Measurements from ENCODE around the gene RFWD3. TPM values are rescaled to one million over a fixed set of nuclear protein-coding genes. Genes with fewer than 3 reads are reported as not detected.

RFWD3 gene
- total RNA-seq, 1 experiment from 2014 or later = 118 TPM

DNA sequence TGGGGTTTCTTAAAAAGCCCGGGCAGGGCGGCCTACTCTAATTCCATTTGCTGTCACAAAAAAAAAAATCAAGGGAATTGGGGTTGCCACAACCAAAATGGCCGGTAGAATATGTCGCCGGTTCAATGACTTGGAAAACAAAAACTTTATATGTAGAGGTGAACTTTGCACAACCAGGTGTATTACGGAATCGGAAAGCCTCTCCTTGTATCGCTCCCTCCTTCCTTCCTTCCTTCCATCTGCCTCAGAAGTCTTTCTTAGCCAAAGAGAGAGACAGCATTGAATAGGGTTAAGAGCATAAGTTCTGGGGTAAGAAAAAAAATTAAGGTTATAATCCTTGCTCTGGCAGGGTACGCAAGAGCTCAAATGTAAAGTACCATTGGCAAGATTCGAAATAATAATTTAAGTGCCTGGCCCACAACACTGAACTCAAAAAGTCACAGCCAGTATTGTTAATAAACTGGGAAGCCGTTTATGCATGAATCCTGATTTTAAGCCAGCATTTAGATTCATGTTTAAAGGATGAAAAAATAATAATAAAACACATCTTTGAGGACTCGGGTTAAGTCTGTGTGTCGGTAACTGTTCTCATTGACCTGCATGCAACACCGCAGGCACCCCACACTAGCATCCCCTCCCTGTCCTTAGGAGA is 59.2 kb downstream of the RFWD3 start:
- Mint-ChIP-seq H3K9me3 (ENCODE audit: unreplicated experiment) (no peaks in the 10 kb centered on the region), H3K27ac (ENCODE audit: unreplicated experiment) (peak overlapping the region; percentile 99), H3K36me3 (ENCODE audit: insufficient read depth, unreplicated experiment) (peaks cover 34% of the 10 kb centered on the region), H3K27me3 (ENCODE audit: insufficient read depth, unreplicated experiment) (no peaks in the 10 kb centered on the region), H3K4me1 (ENCODE audit: low read depth, unreplicated experiment) (peaks cover 20% of the 10 kb centered on the region), H3K4me3 (ENCODE audit: unreplicated experiment) (peak overlapping the region; percentile 100)
- intact Hi-C loops (cut with micrococcal nuclease; ENCODE audit: unreplicated experiment) = loop anchor here (2.0 to 5.0 kb wide), 4 partner anchors 39 to 310 kb away; partner anchors contain the start of gene PSMD7
- TSS peak; percentile 95 for BruUV-seq (replicated peaks)
- ChIA-PET POLR2A (interaction anchor here (0.5 to 1.0 kb wide), 9 partner anchors 9 to 130 kb away, joined by 3 to 17 read pairs (median 3); partner anchors contain the start of gene RFWD3), CTCF (interaction anchor here (0.8 kb wide), 1 partner anchor 256 kb away, joined by 3 read pairs; no protein-coding TSS in a partner anchor)
- no peaks in the 10 kb centered on the region for H3K27me3 ChIP-seq (replicated peaks; ENCODE audit: control insufficient read depth, insufficient read depth, low read length)
- H3K4me1 ChIP-seq = peaks cover 20% of the 10 kb centered on the region
- DNase-seq = no peak
- H3K36me3 ChIP-seq (ENCODE audit: control insufficient read depth, insufficient read depth, low read length) = no peaks in the 10 kb centered on the region
- H3K4me3 ChIP-seq (ENCODE audit: low read depth, low read length) = peak overlapping the region; percentile 92
- no peaks in the 10 kb centered on the region for H3K9me3 ChIP-seq
- TF ChIP-seq CTCF (IDR thresholded peaks at IDR 0.05; ENCODE audit: insufficient read depth in 1 of 2, low read depth in 1 of 2, low read length in 1 of 2, severe bottlenecking in 1 of 2, unreplicated experiment in 1 of 2) = no peak

- Histone ChIP-seq H3K4me3 (ENCODE audit: low read depth, low read length) (peak within 1 kb of the TSS; percentile 92), H3K27me3 (replicated peaks; ENCODE audit: control insufficient read depth, insufficient read depth, low read length) (no peaks in the 10 kb centered on the region), H3K9me3 (no peaks in the 10 kb centered on the region), H3K4me1 (peaks cover 22% of the 10 kb centered on the region), H3K36me3 (ENCODE audit: control insufficient read depth, insufficient read depth, low read length) (no peaks in the 10 kb centered on the region)
- BruUV-seq (replicated peaks) = no TSS peak
- intact Hi-C loops (cut with micrococcal nuclease; ENCODE audit: unreplicated experiment) = loop anchor here (2.0 to 5.0 kb wide), 4 partner anchors 38 to 309 kb away; partner anchors contain the start of gene PSMD7
- ChIA-PET CTCF (interaction anchor here (0.8 kb wide), 1 partner anchor 256 kb away, joined by 3 read pairs; no protein-coding TSS in a partner anchor), POLR2A (interaction anchor here (0.5 to 1.0 kb wide), 10 partner anchors 10 to 145 kb away, joined by 3 to 17 read pairs (median 3); partner anchors contain the start of gene RFWD3)
- Mint-ChIP-seq H3K36me3 (ENCODE audit: insufficient read depth, unreplicated experiment) (peaks cover 28% of the 10 kb centered on the region), H3K27me3 (ENCODE audit: insufficient read depth, unreplicated experiment) (no peaks in the 10 kb centered on the region), H3K4me3 (ENCODE audit: unreplicated experiment) (peak within 1 kb of the TSS; percentile 100), H3K9me3 (ENCODE audit: unreplicated experiment) (no peaks in the 10 kb centered on the region), H3K27ac (ENCODE audit: unreplicated experiment) (peak within 1 kb of the TSS; percentile 99), H3K4me1 (ENCODE audit: low read depth, unreplicated experiment) (peaks cover 14% of the 10 kb centered on the region)
- peak; percentile 91 to 95 for DNase-seq
- no peak for TF ChIP-seq CTCF (IDR thresholded peaks at IDR 0.05; ENCODE audit: insufficient read depth in 1 of 2, low read depth in 1 of 2, low read length in 1 of 2, severe bottlenecking in 1 of 2, unreplicated experiment in 1 of 2)
These were observed 60.0 kb downstream of the RFWD3 start, which contains the start of gene GLG1 for GRCh38 chr16:74606521-74607309. Gene GLG1, minus strand, starts transcription at chr16:74607114. Its CDS starts 20 bp downstream, at chr16:74607094.
